Esophagus squamous epithelium (tissue), 4 donors: ENCODE data around the gene TMEM30A.

Source experiments
- CTCF ChIP-seq, 6 experiments: fragments of 450-650 bp in 4 of 6; fragments of 200-600 bp in 2 of 6; sonication (generic) in 2 of 6; IDR thresholded peaks; one replicate each; pipeline ENCODE4 v1.5.1; 2016 to 2019; ENCODE audit warnings: antibody characterized with exemption in 6 of 6, mild to moderate bottlenecking in 4 of 6, moderate library complexity in 4 of 6
- POLR2A ChIP-seq, 4 donors: fragments of 450-650 bp; IDR thresholded peaks; one replicate each; pipeline ENCODE4 v1.6.1; 2017; ENCODE audit warnings: antibody characterized with exemption in 4 of 4, mild to moderate bottlenecking in 4 of 4, moderate library complexity in 3 of 4

- no peak for TF ChIP-seq CTCF (IDR thresholded peaks at IDR 0.05)
- TF ChIP-seq POLR2A (IDR thresholded peaks at IDR 0.05), result no peak
Measured at GRCh38 chr6:75222261-75222660, 62.3 kb downstream of the TMEM30A start.
